HEK293 (cell line): ENCODE results near the gene SPDYE3.

Experiments used
- CTCF ChIP-seq: fragments of 450-650 bp; formaldehyde crosslinking; IDR thresholded peaks from 2 replicates; pipeline ENCODE4 v1.5.1; 2016; ENCODE audit warnings: missing biosample characterization, missing genetic modification characterization
- GLI4 ChIP-seq: fragments of 450-650 bp; formaldehyde crosslinking; IDR thresholded peaks from 2 replicates; pipeline ENCODE4 v1.5.1; 2016; ENCODE audit warnings: missing biosample characterization, missing genetic modification characterization
- PRDM6 ChIP-seq: fragments of 450-650 bp; formaldehyde crosslinking; IDR thresholded peaks from 2 replicates; pipeline ENCODE4 v1.5.1; 2017; ENCODE audit warnings: missing biosample characterization, missing genetic modification characterization
- ZBTB1 ChIP-seq: fragments of 450-650 bp; formaldehyde crosslinking; IDR thresholded peaks from 2 replicates; pipeline ENCODE4 v1.5.1; 2016; ENCODE audit warnings: missing biosample characterization, missing genetic modification characterization
- ZNF324 ChIP-seq: fragments of 450-650 bp; formaldehyde crosslinking; IDR thresholded peaks from 2 replicates; pipeline ENCODE4 v1.5.1; 2016; ENCODE audit warnings: missing biosample characterization, missing genetic modification characterization
- ZNF596 ChIP-seq: fragments of 450-650 bp; IDR thresholded peaks from 2 replicates; pipeline ENCODE4 v1.5.0; 2018; ENCODE audit warnings: missing biosample characterization, mild to moderate bottlenecking, missing genetic modification characterization, moderate library complexity
- ZSCAN30 ChIP-seq: fragments of 450-650 bp; IDR thresholded peaks from 2 replicates; pipeline ENCODE4 v1.5.1; 2018; ENCODE audit warnings: missing biosample characterization, mild to moderate bottlenecking, missing genetic modification characterization, moderate library complexity

- TF ChIP-seq CTCF (tag by site-specific recombination) (no peak), ZBTB1 (tag by site-specific recombination) (no peak), ZSCAN30 (tag by site-specific recombination) (no peak), ZNF596 (tag by site-specific recombination) (no peak), GLI4 (tag by site-specific recombination) (no peak), PRDM6 (tag by site-specific recombination) (no peak), ZNF324 (no peak)
Observed at GRCh38 chr7:100358027-100358856, 50.7 kb downstream of the SPDYE3 start, which contains the start of gene PILRB.
